HG03066 (cell line): ENCODE data around the gene PTCRA.
"Not testable (repeated sequence)": the region's sequence is repeated elsewhere in the genome, so short reads cannot be mapped to it uniquely, and the experiment has no call there.

Experiments
- ATAC-seq: cut with Tn5 transposase; IDR thresholded peaks from one replicate; pipeline ENCODE4 v1.9.1; 2021; ENCODE audit warnings: low read depth; ENCODE audit not compliant: unreplicated experiment

Gene PTCRA

DNA sequence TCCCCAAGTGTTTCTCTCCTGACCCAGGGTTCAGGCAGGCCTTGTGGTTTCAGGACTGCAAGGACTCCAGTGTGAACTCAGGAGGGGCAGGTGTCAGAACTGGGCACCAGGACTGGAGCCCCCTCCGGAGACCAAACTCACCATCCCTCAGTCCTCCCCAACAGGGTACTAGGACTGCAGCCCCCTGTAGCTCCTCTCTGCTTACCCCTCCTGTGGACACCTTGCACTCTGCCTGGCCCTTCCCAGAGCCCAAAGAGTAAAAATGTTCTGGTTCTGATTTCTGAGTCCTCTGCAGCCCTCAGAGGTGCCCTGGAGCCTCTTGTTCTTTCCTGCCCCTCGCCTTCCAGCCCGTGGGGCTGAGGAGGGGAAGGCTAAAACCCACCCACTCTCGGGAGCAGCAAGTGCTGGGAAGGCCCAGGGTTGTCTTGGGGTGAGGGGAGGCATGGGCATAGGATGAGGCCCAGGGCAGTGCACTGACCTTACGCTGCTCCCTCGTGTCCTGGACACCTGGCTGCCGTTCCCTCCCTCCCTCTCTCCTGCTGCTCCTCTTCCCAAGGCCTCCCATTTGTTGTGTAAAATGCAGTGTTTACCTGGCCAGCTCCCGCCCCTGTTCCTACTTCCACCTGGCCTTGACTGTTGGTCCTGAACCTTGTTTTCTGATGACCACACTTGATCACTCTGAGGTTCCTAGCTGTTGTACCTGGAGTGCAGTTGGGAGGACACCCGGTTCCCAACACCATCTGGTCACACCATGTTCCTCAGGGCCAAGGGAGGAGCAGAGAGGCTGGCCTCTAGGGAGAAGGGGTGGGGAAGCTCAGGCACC is 23.3 kb downstream of the PTCRA start:
- no peak for ATAC-seq

DNA sequence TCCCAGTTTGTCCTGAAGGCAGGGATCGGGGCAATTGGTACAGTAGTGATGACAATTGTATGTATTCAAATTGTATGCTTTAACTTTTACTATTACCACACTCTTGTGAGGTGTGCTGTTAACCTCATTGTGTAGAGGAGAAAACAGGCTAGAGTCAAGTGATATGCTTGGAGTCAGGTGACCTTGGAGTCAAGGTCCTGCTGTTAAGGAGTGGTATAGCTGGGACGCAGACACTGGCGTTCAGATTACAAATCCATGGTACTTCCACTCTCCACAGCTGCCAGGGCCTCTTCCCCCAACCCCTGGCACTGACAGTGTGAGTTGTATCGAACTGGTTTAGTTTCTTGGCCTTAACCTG is 23.9 kb downstream of the PTCRA start:
- no peak for ATAC-seq

DNA sequence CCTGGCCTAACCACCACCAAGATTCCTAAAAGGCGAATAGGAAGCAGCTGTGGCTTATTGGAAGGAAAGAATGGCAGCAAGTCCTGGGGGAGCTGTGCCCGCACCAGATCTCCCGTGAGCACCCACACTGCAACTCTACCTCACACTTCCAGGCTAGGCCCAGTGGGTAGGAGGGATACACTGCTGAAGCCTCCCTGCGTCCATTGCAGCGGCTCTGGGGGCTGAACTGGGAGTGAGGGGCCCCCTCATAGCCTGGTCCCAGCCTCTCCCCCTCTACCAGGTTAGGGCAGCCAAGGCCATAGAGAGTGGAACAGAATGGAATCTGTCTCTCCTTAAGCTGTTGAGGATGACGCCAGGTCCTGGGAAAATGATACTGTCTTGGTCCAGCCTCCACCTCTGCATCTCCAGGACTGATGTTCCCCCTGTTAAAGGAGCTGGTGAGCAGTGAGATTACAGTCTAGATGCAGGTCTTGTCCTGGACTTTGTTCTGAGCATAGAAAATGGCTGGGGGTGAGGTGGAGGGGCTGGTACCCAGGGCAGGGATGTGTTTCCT is 24.7 kb downstream of the PTCRA start:
- no peak for ATAC-seq

DNA sequence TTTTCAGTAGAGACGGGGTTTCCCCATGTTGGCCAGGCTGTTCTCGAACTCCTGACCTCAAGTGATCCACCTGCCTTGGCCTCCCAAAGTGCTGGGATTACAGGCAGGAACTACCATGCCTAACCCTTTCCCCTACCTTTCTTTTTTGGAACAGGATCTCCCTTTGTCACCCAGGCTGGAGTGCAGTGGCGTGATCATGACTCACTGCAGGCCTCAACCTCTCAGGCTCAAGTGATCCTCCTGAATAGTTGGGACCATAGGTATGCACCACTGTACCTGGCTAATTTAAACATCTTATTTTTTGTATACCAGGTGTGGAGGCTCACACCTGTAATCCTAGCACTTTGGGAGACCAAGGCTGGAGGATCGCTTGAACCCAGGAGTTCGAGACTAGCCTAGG is 25.5 kb downstream of the PTCRA start:
- ATAC-seq = not testable (repeated sequence)

DNA sequence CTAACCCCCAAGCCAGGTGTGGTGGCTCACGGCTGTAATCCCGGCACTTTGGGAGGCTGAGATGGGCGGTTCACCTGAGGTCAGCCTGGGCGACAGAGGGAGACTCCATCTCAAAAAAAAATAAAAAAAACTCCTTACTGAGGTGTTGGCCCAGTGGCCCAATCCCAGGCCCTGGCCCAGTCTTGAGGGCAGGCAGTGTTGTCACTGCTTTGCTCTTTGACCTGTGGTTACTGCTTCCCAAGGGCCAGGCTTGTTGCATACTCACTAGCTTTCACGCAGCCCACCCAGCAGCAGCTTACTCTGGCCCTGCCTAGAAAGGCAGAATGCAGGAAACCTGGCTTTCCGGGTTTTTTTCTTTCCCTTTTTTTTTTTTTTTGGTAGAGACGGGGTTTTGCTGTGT is 26.6 kb downstream of the PTCRA start:
- no peak for ATAC-seq

DNA sequence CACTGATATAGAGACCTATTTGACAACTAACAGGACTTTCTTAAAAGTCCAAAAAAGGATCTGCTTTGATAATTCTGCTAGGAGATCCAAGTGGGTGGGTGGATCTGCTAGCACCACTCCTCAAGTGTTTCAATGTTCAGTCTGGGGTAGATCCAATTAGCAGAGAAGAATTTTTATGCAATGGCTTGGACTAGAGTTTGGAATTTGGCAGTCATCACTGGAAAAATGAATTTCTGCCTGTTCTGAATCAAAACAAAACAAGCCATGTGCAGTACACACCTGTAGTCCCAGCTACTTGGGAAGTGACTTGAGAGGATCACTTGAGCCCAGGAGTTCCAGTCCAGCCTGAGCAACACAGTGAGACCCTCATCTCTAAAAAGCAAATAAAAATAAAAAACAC is 32.1 kb downstream of the PTCRA start:
- no peak for ATAC-seq

DNA sequence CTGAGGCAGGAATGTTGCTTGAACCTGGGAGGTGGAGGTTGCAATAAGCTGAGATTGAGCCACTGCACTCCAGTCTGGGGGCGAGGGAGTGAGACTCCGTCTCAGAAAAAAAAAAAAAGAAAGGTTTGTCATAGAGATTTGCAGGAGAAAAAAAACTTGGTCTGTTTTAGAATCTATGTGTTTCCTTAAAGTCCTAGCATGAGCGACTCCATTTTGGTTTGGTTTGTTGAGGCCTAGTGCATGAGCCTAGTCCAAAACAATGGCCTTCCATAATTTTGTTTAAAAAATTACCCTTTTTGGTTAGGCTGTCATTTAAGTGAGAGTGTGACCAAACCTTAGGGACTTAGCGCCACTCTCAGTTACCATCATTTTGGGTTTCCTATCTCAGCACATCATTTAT is 36.5 kb downstream of the PTCRA start:
- ATAC-seq = no peak

DNA sequence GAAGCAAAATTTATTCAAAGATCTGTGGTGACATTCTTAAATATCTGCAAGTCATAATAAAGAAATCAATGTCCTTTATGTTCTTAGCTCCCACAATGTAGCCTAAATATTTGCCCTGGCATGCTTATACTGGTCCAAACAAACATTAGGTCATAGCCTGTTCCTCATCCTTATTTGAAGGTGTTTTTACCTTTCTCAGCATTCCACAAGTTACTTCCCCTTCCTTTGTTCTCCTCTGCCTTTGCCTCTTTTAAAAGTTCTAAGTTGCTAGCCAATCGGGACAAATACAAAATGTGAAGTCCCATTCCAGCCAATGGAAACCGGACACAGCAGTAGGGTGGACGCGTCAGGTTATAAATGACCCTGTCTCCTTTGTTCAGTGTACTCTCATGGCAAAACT is 38.6 kb downstream of the PTCRA start:
- not testable (repeated sequence) for ATAC-seq

DNA sequence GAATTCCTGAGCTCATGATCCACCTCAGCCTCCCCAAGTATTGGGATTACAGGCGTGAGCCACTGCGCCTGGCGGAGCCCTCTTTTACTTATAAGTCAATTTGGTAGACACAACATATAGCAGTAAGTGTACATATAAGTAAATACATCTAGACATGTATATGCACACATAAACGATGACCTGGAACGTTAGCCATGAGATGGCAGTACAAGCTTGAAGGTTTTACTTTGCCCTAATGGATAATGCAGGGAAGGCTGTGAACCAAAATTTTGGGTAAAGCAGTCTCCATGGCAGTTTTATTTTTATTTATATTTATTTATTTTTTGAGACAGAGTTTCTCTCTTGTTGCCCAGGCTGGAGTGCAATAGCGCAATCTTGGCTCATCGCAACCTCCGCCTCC is 42.3 kb downstream of the PTCRA start:
- no peak for ATAC-seq

DNA sequence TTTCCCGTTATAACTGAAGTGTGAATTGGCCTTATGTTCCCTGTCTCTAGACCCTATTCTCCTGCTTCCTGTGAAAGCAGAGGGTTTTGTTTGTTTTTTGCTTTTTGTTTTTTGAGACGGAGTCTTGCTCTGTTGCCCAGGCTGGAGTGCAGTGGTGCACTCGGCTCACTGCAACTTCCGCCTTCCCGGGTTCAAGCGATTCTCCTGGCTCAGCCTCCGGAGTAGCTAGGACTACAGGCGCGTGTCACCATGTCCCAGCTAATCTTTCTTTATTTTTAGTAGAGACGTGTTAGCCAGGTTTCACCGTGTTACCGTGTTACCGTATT is 44.0 kb downstream of the PTCRA start:
- no peak for ATAC-seq

DNA sequence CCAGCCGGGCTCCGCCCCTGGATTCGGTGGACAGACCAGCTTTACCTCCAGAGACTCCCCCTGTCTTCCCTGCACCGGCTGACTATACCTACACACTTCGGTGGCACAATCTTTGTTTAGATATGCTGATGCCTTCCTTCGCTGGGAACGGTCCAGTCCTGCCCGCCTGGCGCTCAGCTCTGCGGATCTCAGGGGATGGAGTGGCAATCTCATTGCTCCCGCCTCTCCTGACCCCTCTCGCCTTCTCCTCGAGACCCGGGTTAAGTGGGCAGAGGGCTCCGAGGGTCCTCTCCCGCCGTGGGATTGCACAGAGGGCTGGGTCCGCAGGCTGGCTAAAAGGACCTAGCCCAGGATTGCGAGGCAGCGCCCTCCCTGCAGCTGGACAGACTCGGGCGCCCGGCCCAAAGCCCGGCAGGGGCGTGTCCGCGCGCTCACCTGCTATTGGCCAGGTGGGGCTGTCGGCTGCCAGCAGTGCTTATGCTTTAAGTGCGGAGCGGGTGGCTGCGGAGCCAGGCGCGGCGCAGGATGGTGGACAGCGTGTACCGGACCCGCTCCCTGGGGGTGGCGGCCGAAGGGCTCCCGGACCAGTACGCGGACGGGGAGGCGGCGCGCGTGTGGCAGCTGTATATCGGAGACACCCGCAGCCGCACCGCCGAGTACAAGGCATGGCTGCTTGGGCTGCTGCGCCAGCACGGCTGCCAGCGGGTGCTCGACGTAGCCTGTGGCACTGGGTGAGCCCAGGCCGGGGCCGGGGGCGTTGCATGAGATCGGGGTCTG is 44.6 kb downstream of the PTCRA start, which contains the start of gene GNMT:
TSS of gene GNMT (plus strand) at position 512 of the 777 bp plus-strand sequence. CDS start at position 526, 14 bp downstream.
- no peak for ATAC-seq

DNA sequence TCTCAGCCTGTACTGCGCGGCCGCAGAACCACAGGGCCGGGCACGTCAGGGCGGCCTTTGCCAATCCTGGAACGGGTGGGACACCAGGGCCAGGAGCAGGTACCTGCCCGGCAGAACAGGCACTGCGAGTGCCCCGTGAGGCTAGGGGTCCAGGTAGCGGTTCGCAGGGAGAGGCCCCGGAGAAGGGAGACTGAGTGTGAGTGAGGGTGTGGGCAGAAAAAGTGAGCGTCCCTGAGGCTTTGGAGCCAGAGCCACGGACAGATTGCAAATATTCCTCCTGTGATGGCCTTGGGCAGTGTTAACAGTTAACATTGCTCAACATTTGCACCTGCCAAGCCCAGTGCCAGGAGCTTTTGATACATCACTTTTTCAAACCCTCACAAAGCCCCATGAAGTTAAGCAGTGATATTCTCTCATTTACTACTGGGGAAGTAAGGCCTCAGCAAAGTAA is 45.2 kb downstream of the PTCRA start:
- ATAC-seq = no peak

DNA sequence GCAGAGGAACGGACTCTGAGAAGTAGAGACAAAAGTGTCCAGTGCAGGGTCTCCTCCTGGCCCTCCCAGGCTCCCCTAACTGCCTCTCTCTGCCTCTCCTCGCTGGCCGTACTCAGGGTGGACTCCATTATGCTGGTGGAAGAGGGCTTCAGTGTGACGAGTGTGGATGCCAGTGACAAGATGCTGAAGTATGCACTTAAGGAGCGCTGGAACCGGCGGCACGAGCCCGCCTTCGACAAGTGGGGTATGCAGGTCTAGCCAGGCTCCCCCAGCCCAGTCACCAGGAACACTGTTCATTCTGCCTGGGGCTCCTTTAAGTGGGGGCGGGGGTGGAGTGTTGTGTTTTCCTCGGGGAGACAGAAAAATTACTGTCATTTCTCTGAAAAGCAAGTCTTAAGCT is 46.2 kb downstream of the PTCRA start:
- ATAC-seq = no peak

DNA sequence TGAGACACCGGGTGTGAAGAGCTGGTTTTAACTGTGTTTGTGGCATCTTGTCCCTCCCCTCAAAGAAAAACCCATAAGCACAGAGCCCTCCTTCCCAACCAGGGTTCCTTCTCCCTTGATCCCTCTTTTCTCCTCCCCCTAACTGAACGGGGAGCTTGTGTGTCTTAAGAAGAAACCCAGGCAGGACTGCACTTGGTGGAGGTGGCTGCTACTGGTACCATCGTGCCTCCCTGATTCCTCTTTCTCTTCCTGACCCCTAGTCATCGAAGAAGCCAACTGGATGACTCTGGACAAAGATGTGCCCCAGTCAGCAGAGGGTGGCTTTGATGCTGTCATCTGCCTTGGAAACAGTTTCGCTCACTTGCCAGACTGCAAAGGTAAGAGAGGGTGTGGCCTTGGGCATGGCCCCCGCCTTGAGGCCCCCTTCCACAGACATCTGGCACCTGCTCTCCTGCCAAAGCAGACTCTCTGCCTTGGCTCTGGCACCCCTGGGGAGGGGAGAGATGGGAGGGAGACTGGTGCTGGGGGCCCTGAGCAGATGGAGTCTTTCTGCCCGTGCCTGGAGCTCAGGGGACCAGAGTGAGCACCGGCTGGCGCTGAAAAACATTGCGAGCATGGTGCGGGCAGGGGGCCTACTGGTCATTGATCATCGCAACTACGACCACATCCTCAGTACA is 46.8 kb downstream of the PTCRA start:
- ATAC-seq = no peak

DNA sequence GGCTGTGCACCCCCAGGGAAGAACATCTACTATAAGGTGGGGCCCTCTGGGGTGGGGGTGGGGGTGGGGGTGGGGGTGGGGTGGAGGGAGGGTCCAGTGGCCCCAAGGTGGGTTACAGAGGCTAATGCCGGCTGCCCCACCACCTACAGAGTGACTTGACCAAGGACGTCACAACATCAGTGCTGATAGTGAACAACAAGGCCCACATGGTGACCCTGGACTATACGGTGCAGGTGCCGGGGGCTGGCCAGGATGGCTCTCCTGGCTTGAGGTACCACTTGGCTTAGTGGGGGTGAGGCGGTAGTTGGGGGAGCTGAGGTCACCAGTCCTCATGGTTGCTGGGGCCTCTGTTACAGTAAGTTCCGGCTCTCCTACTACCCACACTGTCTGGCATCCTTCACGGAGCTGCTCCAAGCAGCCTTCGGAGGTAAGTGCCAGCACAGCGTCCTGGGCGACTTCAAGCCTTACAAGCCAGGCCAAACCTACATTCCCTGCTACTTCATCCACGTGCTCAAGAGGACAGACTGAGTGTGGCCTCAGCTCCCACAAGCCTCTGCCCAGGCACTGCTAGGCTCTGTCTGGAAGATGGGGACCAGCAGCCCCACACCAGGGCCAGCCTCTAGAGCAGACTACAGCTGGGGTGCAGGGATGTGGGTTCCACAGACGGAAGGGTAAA is 47.5 kb downstream of the PTCRA start:
- ATAC-seq = no peak

DNA sequence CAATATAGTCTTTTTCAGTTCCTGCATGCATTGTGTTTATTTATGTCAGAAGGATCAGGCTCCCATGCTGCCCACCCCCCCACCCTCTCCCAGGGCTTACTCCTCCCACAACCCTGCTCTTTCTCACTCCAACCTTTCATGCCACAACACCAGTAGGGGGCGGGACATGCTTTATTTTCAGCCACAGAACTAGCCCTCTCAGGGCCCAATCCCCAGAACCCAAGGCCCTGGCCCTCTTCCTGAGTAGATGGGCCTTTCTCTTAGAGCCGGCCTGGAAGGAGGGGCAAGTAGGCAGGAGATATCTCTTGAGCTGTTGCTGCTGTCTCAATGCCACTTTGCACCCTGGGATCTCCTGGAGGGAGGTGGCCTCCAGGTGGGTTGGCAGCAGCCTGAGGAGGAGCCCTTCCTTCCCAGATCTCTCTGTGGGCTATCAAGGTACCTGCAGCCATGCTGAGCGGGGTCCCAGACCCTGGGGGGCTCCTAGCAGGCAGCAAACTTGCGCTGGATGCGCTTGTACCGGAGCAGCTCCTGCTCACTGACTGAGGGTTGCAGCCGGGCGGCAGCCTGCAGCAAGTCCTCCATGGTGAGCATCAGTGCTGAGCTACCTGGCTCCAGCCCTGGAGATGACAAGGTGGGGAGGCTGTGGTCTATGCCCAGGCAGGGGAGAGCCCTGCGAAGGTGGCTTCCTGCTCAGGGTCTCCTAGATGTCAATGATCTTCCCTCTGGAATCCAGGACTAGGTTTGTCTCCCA is 48.2 kb downstream of the PTCRA start:
- ATAC-seq = no peak

DNA sequence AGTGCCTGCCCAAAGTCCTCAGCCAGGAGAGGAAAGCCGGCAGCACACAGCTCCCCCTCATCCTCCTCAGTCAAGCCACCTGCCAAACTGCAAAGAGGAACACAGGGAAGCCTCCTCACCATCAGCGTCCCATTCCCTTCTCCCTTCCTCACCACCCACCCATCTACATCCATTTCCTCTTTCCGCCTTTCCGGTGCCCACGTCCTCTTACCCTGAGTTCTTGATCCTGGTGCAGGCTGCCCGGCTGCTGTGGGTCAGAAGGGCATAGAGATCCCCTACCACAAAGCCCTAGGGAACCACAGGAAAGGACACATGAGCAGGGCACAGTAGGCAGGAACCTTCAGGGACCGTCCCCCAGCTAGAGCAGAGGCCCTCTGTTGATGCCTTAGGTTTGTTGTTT is 50.7 kb downstream of the PTCRA start:
- ATAC-seq = no peak

DNA sequence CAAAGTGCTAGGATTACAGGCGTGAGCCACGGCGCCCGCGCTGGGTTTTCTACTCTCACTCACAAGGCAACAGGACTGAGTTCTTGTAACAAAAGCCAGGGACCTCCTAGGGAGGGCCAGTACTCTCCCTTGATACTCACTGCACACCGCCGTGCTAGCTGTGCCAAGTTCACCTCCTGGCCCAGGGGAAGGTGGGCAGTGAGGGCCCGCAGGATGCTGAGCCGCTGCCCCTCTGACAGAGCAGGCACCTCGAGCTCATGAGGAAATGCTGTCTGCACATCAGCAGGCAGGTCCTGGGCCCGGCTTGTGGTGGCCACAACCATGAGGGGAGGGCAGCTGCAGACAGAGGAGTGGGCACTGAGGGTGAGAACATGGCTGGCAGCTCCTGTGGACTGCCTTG is 51.4 kb downstream of the PTCRA start:
- ATAC-seq = no peak

DNA sequence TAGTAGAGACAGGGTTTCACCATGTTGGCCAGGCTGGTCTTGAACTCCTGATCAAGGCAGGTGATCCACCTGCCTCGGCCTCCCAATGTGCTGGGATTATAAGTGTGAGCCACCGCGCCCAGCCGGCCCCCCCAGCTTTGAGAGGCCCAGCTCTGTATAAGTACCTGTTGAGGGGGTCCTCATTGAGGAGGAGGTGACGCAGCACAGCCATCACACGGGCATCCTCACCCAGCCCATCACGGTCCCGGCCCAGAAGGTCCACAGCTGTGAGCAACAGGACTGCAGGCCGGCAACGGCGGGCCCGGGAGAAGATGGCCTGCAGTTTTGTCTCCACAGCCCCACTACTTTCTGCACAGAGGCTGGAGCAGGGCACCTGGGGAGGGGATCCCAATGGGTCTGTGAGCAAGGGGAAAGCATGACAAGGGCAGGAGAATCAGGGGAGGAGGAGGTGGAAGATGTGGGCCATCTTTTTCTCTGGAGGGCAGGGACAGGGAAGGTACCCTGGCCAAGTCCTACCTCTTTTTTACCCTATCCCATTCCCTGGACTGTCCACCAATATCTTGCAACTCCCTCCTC is 52.4 kb downstream of the PTCRA start:
- ATAC-seq = no peak

DNA sequence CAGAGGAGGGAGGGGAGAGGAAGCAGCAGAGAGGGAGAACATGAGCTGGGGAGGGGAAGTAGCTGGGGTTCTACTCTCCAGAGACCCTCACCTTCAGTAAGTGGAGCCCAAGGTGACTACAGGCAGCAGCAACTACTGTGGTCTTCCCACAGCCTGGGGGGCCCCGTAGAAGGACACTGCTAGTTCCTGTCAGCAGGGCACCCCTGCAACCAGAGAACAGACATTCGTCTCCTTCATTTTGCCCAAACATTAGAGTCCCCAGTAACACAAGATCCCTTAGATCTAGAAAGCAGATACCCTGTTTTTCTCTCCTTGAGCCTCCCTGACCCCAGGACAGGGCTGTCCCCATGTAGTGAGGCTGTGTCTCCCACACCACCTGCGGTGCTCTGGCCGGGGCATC is 52.9 kb downstream of the PTCRA start:
- ATAC-seq = no peak
